ENCODE data around the gene MLLT11. TPM values are rescaled to one million over a fixed set of nuclear protein-coding genes. Genes with fewer than 3 reads are reported as not detected.

The MLLT11 gene
- total RNA-seq, 2 experiments from 2014 or later: 4.7 to 4.8 TPM

DNA sequence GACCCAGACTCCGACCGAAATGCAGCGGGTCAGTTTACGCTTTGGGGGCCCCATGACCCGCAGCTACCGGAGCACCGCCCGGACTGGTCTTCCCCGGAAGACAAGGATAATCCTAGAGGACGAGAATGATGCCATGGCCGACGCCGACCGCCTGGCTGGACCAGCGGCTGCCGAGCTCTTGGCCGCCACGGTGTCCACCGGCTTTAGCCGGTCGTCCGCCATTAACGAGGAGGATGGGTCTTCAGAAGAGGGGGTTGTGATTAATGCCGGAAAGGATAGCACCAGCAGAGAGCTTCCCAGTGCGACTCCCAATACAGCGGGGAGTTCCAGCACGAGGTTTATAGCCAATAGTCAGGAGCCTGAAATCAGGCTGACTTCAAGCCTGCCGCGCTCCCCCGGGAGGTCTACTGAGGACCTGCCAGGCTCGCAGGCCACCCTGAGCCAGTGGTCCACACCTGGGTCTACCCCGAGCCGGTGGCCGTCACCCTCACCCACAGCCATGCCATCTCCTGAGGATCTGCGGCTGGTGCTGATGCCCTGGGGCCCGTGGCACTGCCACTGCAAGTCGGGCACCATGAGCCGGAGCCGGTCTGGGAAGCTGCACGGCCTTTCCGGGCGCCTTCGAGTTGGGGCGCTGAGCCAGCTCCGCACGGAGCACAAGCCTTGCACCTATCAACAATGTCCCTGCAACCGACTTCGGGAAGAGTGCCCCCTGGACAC, 12.1 kb upstream of the MLLT11 start:
- no peak overlapping the region for H2AFZ ChIP-seq (ENCODE audit: low read length)
- H3K36me3 ChIP-seq (ENCODE audit: insufficient read depth, low read length): peaks cover 36% of the 10 kb centered on the region
- peak overlapping the region; percentile 43; the same call in 1 of the 2 replicates for H3K4me2 ChIP-seq (ENCODE audit: low read length)
- H3K4me1 ChIP-seq (ENCODE audit: insufficient read depth, low read length, poor library complexity, severe bottlenecking): no peaks in the 10 kb centered on the region
- ChIA-PET CTCF (ENCODE audit: unreplicated experiment) (no interaction called here), POLR2A (no interaction called here)
- intact Hi-C loops (cut with micrococcal nuclease; ENCODE audit: unreplicated experiment): no loop called here
- BruUV-seq (replicated peaks): no TSS peak
- no peaks in the 10 kb centered on the region for H3K9me3 ChIP-seq (ENCODE audit: low read length)
- H3K4me3 ChIP-seq (ENCODE audit: low read depth, low read length, poor library complexity, severe bottlenecking): no peak overlapping the region
- H3K27ac ChIP-seq (ENCODE audit: low read depth, low read length, poor library complexity, severe bottlenecking): no peak overlapping the region
- no peaks in the 10 kb centered on the region for H3K79me2 ChIP-seq (ENCODE audit: insufficient read depth, low read depth, low read length)
- H3K9me2 ChIP-seq (ENCODE audit: insufficient read depth, low read length): no peaks in the 10 kb centered on the region
- TF ChIP-seq CTCF (conservative IDR thresholded peaks at IDR 0.05; ENCODE audit: low read length) (no peak), EZH2phosphoT487 (IDR thresholded peaks at IDR 0.05; ENCODE audit: borderline replicate concordance, low read depth, low read length) (no peak)
- no peak for DNase-seq (ENCODE audit: low spot score)
- H4K20me1 ChIP-seq (ENCODE audit: insufficient read depth, low read length): no peaks in the 10 kb centered on the region

DNA sequence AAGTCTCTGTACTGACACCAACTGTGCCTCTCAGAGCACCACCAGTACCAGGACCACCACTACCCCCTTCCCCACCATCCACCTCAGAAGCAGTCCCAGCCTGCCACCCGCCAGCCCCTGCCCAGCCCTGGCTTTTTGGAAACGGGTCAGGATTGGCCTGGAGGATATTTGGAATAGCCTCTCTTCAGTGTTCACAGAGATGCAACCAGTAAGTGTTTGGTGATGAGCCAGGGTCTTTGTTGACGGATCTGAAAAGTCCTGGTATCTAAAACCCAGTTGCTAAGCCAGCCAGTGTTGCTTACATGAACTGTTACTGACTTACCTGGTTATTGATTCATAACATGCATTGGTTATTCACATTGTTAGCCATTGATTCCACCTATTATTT, 11.6 kb upstream of the MLLT11 start:
- H2AFZ ChIP-seq (ENCODE audit: low read length): no peak overlapping the region
- no peaks in the 10 kb centered on the region for H3K79me2 ChIP-seq (ENCODE audit: insufficient read depth, low read depth, low read length)
- intact Hi-C loops (cut with micrococcal nuclease; ENCODE audit: unreplicated experiment): no loop called here
- H3K27ac ChIP-seq (ENCODE audit: low read depth, low read length, poor library complexity, severe bottlenecking): no peak overlapping the region
- peak overlapping the region; percentile 43; the same call in 1 of the 2 replicates for H3K4me2 ChIP-seq (ENCODE audit: low read length)
- H3K9me3 ChIP-seq (ENCODE audit: low read length): no peaks in the 10 kb centered on the region
- no peak for TF ChIP-seq CTCF (conservative IDR thresholded peaks at IDR 0.05; ENCODE audit: low read length)
- TF ChIP-seq EZH2phosphoT487 (IDR thresholded peaks at IDR 0.05; ENCODE audit: borderline replicate concordance, low read depth, low read length): no peak
- H3K4me1 ChIP-seq (ENCODE audit: insufficient read depth, low read length, poor library complexity, severe bottlenecking): no peaks in the 10 kb centered on the region
- POLR2A ChIA-PET: no interaction called here
- CTCF ChIA-PET (ENCODE audit: unreplicated experiment): no interaction called here
- DNase-seq (ENCODE audit: low spot score): no peak
- peaks cover 40% of the 10 kb centered on the region for H3K36me3 ChIP-seq (ENCODE audit: insufficient read depth, low read length)
- no peak overlapping the region for H3K4me3 ChIP-seq (ENCODE audit: low read depth, low read length, poor library complexity, severe bottlenecking)
- BruUV-seq (replicated peaks): no TSS peak
- H4K20me1 ChIP-seq (ENCODE audit: insufficient read depth, low read length): no peaks in the 10 kb centered on the region
- no peaks in the 10 kb centered on the region for H3K9me2 ChIP-seq (ENCODE audit: insufficient read depth, low read length)

DNA sequence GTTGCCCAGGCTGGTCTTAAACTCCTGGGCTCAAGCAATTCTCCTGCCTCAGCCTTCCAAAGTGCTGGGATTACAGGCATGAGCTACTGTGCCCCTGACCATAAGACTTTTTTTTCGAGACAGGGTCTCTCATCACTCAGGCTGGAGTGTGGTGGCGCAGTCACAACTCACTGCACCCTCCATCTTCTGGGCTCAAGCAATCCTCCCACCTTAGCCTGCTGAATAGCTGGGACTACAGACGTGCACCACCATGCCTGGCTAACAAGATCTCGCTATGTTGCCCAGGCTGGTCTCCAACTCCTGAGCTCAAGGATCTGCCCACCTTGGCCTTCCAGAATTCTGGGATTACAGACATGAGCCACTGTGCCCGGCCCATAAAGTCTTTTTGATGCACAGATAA, 10.7 kb upstream of the MLLT11 start:
- Histone ChIP-seq H3K9me3 (ENCODE audit: low read length) (no peaks in the 10 kb centered on the region), H3K4me1 (ENCODE audit: insufficient read depth, low read length, poor library complexity, severe bottlenecking) (no peaks in the 10 kb centered on the region), H3K36me3 (ENCODE audit: insufficient read depth, low read length) (peaks cover 49% of the 10 kb centered on the region), H3K4me2 (ENCODE audit: low read length) (no peak overlapping the region), H3K9me2 (ENCODE audit: insufficient read depth, low read length) (no peaks in the 10 kb centered on the region), H3K27ac (ENCODE audit: low read depth, low read length, poor library complexity, severe bottlenecking) (no peak overlapping the region), H4K20me1 (ENCODE audit: insufficient read depth, low read length) (no peaks in the 10 kb centered on the region), H2AFZ (ENCODE audit: low read length) (no peak overlapping the region), H3K4me3 (ENCODE audit: low read depth, low read length, poor library complexity, severe bottlenecking) (no peak overlapping the region), H3K79me2 (ENCODE audit: insufficient read depth, low read depth, low read length) (no peaks in the 10 kb centered on the region)
- intact Hi-C loops (cut with micrococcal nuclease; ENCODE audit: unreplicated experiment): no loop called here
- DNase-seq (ENCODE audit: low spot score): no peak
- ChIA-PET POLR2A (interaction anchor here (0.7 to 1.3 kb wide), 2 partner anchors 11 to 44 kb away, joined by 3 to 7 read pairs; partner anchors contain the start of genes CDC42SE1 and MLLT11), CTCF (ENCODE audit: unreplicated experiment) (no interaction called here)
- no TSS peak for BruUV-seq (replicated peaks)
- TF ChIP-seq CTCF (conservative IDR thresholded peaks at IDR 0.05; ENCODE audit: low read length) (no peak), EZH2phosphoT487 (IDR thresholded peaks at IDR 0.05; ENCODE audit: borderline replicate concordance, low read depth, low read length) (no peak)

Measured in OCI-LY7 (cell line).